Gastrocnemius medialis (tissue), 4 donors: ENCODE results near the gene NFIA.

ENCODE experiments used
- POLR2A ChIP-seq, 2 donors: fragments of 450-650 bp; IDR thresholded peaks; one replicate each; pipeline ENCODE4 v1.6.1; 2017; ENCODE audit warnings: antibody characterized with exemption in 2 of 2, mild to moderate bottlenecking in 2 of 2, moderate library complexity in 2 of 2
- TF ChIP-seq, protein P1 (sequence below), 5 experiments: fragments of 450-650 bp in 3 of 5; fragments of 200-600 bp in 2 of 5; sonication (generic) in 2 of 5; IDR thresholded peaks in 4 of 5; conservative IDR thresholded peaks in 1 of 5; 1 replicate in 4 of 5; 2 replicates in 1 of 5; pipeline ENCODE4 v1.5.1; 2016 to 2019; ENCODE audit warnings: antibody characterized with exemption in 5 of 5, mild to moderate bottlenecking in 3 of 5, moderate library complexity in 3 of 5

DNA sequence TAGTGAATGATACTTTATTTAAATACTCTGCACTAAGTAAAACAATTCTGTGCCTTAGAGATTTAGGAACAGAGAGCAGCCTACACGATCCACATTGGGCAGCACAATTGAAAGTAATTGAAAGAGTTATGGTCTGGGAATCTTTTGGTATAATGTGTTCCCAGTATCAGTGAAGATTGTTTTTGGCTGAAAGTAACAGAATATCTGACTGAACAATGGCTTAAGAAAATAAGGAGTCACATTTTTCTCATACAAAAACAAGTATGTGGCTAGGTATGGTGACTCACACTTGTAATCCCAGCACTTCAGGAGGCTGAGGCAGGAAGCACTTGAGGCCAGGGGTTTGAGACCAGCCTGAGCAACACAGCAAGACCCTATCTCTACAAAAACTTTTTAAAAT is 306.2 kb downstream of the NFIA start:
- TF ChIP-seq, protein P1, sequence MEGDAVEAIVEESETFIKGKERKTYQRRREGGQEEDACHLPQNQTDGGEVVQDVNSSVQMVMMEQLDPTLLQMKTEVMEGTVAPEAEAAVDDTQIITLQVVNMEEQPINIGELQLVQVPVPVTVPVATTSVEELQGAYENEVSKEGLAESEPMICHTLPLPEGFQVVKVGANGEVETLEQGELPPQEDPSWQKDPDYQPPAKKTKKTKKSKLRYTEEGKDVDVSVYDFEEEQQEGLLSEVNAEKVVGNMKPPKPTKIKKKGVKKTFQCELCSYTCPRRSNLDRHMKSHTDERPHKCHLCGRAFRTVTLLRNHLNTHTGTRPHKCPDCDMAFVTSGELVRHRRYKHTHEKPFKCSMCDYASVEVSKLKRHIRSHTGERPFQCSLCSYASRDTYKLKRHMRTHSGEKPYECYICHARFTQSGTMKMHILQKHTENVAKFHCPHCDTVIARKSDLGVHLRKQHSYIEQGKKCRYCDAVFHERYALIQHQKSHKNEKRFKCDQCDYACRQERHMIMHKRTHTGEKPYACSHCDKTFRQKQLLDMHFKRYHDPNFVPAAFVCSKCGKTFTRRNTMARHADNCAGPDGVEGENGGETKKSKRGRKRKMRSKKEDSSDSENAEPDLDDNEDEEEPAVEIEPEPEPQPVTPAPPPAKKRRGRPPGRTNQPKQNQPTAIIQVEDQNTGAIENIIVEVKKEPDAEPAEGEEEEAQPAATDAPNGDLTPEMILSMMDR (IDR thresholded peaks at IDR 0.05 in 4 of 5, conservative IDR thresholded peaks at IDR 0.05 in 1 of 5), result no peak
- TF ChIP-seq POLR2A (IDR thresholded peaks at IDR 0.05), result no peak
